ENCODE results near the gene GPX5. TPM values are rescaled to one million over a fixed set of nuclear protein-coding genes. Genes with fewer than 3 reads are reported as not detected.

Gene GPX5
- total and polyA plus RNA-seq, 2 donors (not counting 1 experiment from before 2014, with no cell fraction given), result not detected

DNA sequence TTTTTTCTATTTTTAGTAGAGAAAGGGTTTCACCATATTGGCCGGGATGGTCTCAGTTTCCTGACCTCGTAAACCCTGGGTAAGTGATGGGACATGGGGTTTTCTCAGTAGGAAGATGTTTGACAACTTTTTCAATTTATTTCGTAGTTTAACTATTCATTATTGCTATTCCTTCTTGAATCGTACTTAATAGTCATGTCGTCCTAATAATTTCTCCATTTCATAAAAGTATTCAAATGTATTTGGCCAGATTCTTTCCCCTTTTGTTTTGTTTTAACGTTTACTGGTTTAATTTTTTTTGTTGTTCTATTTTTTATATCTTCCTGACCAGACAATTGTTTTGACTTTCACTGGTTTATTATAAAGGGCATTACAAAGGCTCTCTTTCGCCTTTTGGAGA is 16.3 kb downstream of the GPX5 start:
- H3K27ac Mint-ChIP-seq, result no peak overlapping the region
- peak overlapping the region; percentile 4 for H2AFZ ChIP-seq (ENCODE audit: insufficient read depth, low read depth, low read length, poor library complexity, severe bottlenecking)
- H3K27ac ChIP-seq (ENCODE audit: low read length in 2 of 2), result no peak overlapping the region

More for the DNA sequence above, 16.3 kb downstream of the GPX5 start:
- ChIA-PET POLR2A (interaction anchor here (0.6 kb wide), 1 partner anchor 1087 kb away, joined by 4 read pairs; no protein-coding TSS in a partner anchor), CTCF (interaction anchor here (0.7 kb wide), 1 partner anchor 401 kb away, joined by 3 read pairs; the partner anchor contains the start of gene ZKSCAN8)
- H3K4me2 ChIP-seq (replicated peaks; ENCODE audit: low read depth, low read length, poor library complexity, severe bottlenecking), result peak overlapping the region; percentile 54
- no CpG with 5 or more reads among the region's 7 CpGs for WGBS (ENCODE audit: insufficient coverage)
- no peaks in the 10 kb centered on the region for H4K20me1 ChIP-seq (ENCODE audit: control insufficient read depth, insufficient read depth, low read length, poor library complexity, severe bottlenecking)
- H3K4me1 ChIP-seq (ENCODE audit: control insufficient read depth in 2 of 2, insufficient read depth in 2 of 2, low read length in 2 of 2), result peaks cover 21 to 23% of the 10 kb centered on the region in 2 donors
- DNase-seq, result no peak
- H3K27me3 ChIP-seq (replicated peaks in 1 of 4; ENCODE audit: control extremely low read depth in 1 of 4, control insufficient read depth in 3 of 4, insufficient read depth in 4 of 4, low read length in 3 of 4), result peaks cover 0 to 42% (median 32%) of the 10 kb centered on the region in 4 experiments
- H3K79me2 ChIP-seq (ENCODE audit: control insufficient read depth, insufficient read depth, low read length), result no peaks in the 10 kb centered on the region
- no peaks in the 10 kb centered on the region for H3K36me3 ChIP-seq (replicated peaks in 1 of 2; ENCODE audit: control extremely low read depth in 1 of 2, control insufficient read depth in 1 of 2, extremely low read depth in 1 of 2, insufficient read depth in 2 of 2, low read length in 1 of 2)
- H3K4me3 ChIP-seq (ENCODE audit: control extremely low read depth in 1 of 5, extremely low read depth in 1 of 5, insufficient read depth in 1 of 5, low read depth in 2 of 5, low read length in 4 of 5), result peak overlapping the region in 1 of 5 experiments; percentile 34
- H3K9ac ChIP-seq (ENCODE audit: low read length), result no peak overlapping the region
- peak overlapping the region; percentile 74 for H3K4me3 Mint-ChIP-seq
- TF ChIP-seq CTCF (IDR thresholded peaks at IDR 0.05) (no peak), EZH2 (IDR thresholded peaks at IDR 0.05; ENCODE audit: borderline replicate concordance, insufficient read depth, low read depth, low read length, poor library complexity, severe bottlenecking) (no peak)
- H3K9me3 ChIP-seq (ENCODE audit: control extremely low read depth in 1 of 3, control insufficient read depth in 2 of 3, insufficient read depth in 1 of 3, low read length in 2 of 3), result peaks cover 0 to 28% (median 0%) of the 10 kb centered on the region in 3 donors
- peaks cover 13% of the 10 kb centered on the region for H3K9me3 Mint-ChIP-seq (ENCODE audit: insufficient read depth)
- H3K4me1 Mint-ChIP-seq, result peaks cover 30% of the 10 kb centered on the region
- ATAC-seq (ENCODE audit: low read depth), result no peak
- intact Hi-C loops (cut with micrococcal nuclease), result no loop called here
- H3K27me3 Mint-ChIP-seq, result peaks cover 67% of the 10 kb centered on the region
